ENCODE measurements around the gene TOPORS.

TOPORS gene

GRCh38 chr9:32501868-32502267, 50.5 kb downstream of the TOPORS start:
- DNase-seq, result no peak

- DNase-seq, result no peak
These were observed 51.6 kb downstream of the TOPORS start for GRCh38 chr9:32500768-32501167.

GRCh38 chr9:32497921-32498320, 54.5 kb downstream of the TOPORS start:
- DNase-seq, result no peak

GRCh38 chr9:32490601-32491000, 61.8 kb downstream of the TOPORS start:
- no peak for DNase-seq

Measured in left hindlimb (tissue), 1 donor.